NCI-H524 (cell line): ENCODE data around the gene ZKSCAN2.
A peak's percentile ranks its signal among the peaks of the same experiment; 100 is the strongest.

Experiments used
- DNase-seq, 2 experiments: peaks; one replicate each; lab custom pipeline; 2025; lab: John Stamatoyannopoulos, UW

ZKSCAN2 gene

DNA sequence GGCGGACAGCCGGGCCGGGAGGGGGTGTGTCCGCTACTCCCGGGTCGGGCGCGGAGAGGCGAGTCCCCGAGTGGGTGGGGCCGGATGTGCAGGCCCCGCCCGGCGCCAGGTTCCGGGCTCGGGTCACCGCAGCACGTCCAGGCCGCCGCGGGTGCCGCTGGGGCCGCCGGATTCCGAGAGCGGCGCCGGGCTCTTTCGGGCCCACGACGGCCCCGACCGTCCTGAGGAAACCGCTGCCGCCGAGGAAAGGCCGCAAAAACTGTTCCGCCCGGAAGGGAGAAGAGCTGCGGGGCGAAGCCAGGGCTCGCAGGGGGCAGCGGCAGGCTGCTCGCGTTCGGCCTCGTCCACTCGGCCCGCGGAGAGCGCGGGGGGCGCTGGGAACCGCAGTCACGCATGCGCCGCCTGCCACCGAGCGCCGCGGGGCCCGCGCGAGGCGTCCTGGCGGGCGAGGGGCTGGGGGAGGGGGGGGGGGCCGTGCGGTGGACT, at the start of gene ZKSCAN2:
Gene ZKSCAN2 (minus strand): TSS at position 376 of the 486 bp plus-strand sequence. CDS start 718 bp downstream, outside the sequence.
- DNase-seq: peak; percentile 81 to 85

DNA sequence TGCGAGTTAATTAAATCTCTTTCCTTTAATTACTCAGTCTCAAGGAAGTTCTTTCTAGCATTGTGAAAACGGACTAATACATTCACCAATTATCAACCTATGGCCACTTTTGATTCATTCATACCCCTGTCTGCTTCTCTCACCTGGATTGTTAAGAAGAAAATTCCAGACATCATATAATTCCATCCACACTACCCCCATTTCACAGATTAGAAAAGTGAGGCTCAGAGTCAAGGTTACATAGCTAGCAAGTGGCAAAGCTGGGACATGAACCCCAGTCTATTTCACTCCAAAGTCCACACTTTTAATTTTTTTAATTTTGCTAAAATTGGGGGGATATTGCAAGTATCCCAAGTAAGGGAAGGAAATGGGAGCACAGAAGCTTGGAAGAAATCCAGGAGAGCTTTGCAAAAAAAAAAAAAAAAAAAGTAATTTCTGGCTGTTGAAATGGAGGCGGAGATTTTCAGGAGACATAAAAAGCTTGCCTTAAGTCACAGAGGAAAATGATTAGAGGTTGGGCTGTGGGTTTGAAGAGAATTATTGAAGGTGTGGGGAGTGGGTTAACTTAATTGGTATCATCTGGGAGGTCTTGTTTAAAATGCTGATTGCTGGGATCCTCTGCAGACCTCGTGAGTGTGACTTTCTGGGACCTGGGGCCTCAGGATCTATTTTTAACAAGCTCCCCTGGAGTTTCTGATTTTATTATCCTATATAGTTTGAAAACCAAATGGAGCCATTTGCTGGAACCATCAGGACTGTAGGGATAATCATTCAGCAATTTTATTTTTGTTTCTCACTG, 42.3 kb upstream of the ZKSCAN2 start:
- DNase-seq: no peak

GRCh38 chr16:25298165-25298872, 40.7 kb upstream of the ZKSCAN2 start:
- DNase-seq: no peak

DNA sequence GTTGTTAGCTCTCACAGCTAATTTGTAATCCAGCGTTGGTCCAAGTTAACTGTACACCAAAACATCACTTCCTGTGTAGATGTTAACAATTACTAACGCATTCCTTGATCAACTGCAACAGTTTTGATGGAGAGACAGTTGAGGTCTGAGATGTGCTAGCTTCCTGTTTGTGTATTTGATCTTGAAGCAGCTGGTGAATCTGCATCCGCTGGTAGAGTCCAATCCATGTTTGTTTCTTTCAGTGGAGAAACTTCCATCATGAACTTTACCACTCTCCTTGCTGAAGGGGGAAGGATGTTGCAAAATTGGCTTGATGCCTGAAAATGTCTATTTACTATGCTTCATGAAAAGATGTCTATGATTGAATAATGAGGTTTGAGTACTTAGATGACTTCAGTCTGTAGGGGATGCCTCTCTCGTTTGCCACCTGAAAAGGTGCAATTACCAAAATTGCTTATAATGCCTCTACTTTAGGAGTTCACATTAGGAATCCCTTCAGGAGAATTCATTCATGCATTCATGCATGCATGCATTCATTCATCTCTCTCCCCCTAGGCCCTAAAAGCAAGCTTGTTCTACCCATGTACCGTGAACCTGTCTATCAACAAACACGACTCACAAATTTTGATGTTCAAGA, 39.6 kb upstream of the ZKSCAN2 start:
- no peak for DNase-seq

- no peak for DNase-seq
These were observed 33.9 kb upstream of the ZKSCAN2 start for GRCh38 chr16:25291580-25291979.

DNA sequence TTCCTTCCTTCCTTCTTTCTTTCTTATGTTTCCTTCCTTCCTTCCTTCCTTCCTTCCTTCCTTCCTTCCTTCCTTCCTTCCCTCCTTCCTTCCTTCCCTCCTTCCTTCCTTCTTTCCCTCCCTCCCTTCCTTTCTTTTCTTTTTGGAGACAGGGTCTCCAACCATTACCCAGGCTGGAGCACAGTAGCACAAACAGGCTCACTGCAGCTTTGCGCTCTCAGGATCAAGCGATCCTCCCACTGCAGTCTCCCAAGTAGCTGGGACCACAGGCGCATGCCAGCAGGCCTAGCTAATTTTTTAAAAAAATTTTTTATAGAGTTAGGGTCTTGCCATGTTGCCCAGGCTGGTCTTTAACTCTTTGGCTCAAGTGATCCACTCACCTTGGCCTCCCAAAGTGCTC, 31.8 kb upstream of the ZKSCAN2 start:
- DNase-seq: no peak

GRCh38 chr16:25279491-25279890, 21.8 kb upstream of the ZKSCAN2 start:
- no peak for DNase-seq

DNA sequence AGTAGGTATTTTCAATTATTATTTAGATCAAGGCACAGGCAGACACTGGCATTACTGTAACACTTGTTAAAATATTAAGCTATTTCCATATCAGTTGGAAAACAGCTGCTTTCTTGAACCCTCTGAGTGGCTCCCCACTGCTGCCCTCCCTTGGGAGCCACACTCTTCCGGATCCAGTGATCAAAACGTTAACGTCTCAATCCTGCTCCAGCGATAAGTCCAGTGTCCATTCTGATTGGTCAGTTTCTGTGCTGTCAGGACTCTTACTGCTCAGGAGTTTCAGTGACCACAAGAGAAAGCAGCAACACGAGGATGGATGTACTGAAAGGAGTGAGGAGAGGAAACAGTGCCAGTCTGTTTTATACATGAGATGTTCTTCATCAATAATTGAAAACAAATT, 13.8 kb upstream of the ZKSCAN2 start:
- DNase-seq: no peak

DNA sequence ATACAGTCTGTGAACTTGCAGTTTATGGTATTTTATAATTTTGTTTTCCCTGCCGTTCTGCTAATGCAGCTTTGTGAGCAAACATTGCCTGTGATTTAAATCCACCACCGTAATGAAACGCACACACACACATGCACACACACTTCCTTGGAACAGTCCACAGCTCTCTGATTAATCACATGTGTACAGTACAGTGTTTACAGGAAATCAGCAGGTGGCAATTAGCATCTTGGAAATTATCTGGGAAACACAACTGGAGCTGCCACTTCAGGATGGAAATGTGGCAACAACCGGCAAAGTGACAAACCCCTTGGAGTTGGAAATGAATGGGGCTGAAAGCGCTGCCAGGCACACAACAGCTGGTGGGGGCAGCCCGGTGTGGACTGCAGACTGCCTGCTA, 12.9 kb upstream of the ZKSCAN2 start:
- DNase-seq: no peak

- DNase-seq: no peak
These were observed 12.2 kb upstream of the ZKSCAN2 start for GRCh38 chr16:25269879-25270278.

GRCh38 chr16:25265968-25266367, 8.3 kb upstream of the ZKSCAN2 start:
- DNase-seq: no peak

- DNase-seq: no peak
These were observed 7.0 kb upstream of the ZKSCAN2 start for GRCh38 chr16:25264597-25264996.

DNA sequence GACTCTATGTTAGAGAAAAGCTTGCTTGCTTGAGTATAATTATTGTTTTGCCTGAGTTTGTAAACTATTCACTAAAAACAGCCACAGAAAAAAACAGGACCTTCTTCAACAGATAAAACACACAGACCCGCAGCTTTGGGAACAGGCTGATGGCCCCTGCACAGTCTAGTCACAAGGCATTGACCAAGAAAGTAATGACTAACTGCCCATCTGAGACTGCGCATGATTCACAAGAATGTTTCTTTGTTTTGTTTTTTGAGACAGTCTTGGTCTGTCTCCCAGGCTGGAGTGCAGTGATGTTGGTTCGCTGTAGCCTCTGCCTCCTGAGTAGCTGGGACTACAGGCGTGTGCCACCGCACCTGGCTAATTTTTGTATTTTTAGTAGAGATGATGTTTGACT, 2.8 kb upstream of the ZKSCAN2 start:
- DNase-seq: no peak

GRCh38 chr16:25258861-25259179, 1.2 kb upstream of the ZKSCAN2 start:
- DNase-seq: no peak

GRCh38 chr16:25257956-25258860, 563 bp upstream of the ZKSCAN2 start:
- DNase-seq: peak; percentile 94 to 99

GRCh38 chr16:25256695-25257469, 763 bp downstream of the ZKSCAN2 start:
- peak; percentile 25 to 58 for DNase-seq

DNA sequence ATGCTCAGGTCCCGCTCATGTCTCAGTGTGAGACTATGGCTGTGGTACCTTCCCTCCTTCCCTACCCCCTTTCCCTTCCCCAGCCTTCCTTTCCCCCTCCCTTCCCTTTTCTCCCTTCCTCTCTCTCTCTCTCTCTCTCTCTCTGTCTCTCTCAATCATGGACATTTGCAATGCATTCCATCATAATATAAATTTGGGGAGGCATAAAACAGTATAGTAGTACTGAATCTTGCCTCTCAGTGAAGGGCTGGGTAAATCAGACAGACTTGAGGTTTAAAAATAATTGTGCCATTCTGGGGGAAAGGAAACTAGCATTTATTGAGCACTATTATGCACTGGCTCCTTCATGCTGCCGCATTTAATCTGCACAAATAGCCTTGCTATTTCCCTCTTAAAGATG, 4.3 kb downstream of the ZKSCAN2 start:
- no peak for DNase-seq

DNA sequence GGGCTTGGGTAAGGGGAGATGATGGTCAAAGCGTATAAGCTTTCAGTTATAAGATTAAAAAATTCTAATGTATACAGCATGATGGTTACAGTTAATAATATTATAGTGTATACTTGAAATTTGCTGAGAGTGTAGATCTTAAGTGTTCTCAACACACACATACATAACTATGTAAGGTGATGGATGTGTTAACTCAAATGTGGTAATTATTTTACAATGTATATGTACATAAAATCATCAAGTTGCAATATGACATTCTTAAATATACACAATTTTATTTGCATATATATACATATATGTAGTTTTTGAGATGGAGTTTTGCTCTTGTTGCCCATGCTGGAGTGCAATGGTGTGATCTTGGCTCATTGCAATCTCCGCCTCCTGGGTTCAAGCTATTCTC, 7.2 kb downstream of the ZKSCAN2 start:
- DNase-seq: no peak

- no peak for DNase-seq
These were observed 21.7 kb downstream of the ZKSCAN2 start for GRCh38 chr16:25235991-25236390.

DNA sequence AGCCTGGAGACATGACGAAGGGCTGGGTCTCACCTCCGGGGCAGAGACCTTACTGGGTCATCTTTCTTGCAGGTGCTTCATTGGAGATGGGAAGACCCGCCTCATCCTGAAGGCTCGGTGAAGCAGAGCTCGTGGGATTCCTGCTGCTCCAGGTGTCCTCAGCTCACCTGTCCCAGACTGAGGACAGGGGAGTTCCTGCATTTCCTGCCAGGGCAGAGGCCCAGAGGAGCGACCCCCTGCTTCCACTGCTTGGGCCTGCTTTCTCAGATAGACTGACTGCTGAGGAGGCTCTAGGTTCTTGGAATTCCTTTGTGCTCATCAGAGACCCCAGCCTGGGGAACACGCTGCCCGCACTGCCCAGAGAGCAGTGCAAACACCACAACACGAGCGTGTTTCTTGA, 29.3 kb downstream of the ZKSCAN2 start:
- no peak for DNase-seq

- DNase-seq: no peak
These were observed 32.8 kb downstream of the ZKSCAN2 start for GRCh38 chr16:25224731-25225319.
